C4-2B (cell line): Measurements from ENCODE around the gene MIPOL1.

Experiments
- ZFX ChIP-seq: fragments of 450-650 bp; IDR thresholded peaks from 2 replicates; pipeline ENCODE4 v1.6.1; 2017
- TF ChIP-seq, protein P1 (sequence below): fragments of 450-650 bp; conservative IDR thresholded peaks from 2 replicates; pipeline ENCODE4 v1.5.1; 2017; ENCODE audit warnings: mild to moderate bottlenecking

DNA sequence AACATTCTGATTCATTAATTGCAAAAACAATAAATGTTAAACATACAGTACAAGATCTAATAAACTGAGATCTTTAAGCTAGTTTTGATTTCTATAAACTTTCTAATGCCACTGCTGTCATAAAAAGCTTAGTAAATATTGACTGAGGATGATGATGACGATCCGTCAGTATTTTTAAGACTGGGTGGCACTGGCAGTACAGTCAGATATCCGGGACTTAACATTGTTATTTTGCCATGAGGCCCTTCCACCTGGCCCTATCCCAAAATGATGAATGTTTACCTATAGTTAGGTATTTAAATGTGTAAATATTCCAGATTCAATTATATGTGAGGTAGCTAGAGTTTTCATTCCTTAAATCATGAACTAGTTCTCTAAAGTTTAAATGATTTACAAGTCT is 238.8 kb downstream of the MIPOL1 start:
- TF ChIP-seq, protein P1, sequence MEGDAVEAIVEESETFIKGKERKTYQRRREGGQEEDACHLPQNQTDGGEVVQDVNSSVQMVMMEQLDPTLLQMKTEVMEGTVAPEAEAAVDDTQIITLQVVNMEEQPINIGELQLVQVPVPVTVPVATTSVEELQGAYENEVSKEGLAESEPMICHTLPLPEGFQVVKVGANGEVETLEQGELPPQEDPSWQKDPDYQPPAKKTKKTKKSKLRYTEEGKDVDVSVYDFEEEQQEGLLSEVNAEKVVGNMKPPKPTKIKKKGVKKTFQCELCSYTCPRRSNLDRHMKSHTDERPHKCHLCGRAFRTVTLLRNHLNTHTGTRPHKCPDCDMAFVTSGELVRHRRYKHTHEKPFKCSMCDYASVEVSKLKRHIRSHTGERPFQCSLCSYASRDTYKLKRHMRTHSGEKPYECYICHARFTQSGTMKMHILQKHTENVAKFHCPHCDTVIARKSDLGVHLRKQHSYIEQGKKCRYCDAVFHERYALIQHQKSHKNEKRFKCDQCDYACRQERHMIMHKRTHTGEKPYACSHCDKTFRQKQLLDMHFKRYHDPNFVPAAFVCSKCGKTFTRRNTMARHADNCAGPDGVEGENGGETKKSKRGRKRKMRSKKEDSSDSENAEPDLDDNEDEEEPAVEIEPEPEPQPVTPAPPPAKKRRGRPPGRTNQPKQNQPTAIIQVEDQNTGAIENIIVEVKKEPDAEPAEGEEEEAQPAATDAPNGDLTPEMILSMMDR: no peak
- no peak for TF ChIP-seq ZFX
